Bone marrow (tissue), 2 donors: ENCODE data around the gene KCNQ2.

ENCODE experiments used
- DNase-seq, 2 donors: peaks; one replicate each; lab custom pipeline; 2025; lab: John Stamatoyannopoulos, UW

The KCNQ2 gene

DNA sequence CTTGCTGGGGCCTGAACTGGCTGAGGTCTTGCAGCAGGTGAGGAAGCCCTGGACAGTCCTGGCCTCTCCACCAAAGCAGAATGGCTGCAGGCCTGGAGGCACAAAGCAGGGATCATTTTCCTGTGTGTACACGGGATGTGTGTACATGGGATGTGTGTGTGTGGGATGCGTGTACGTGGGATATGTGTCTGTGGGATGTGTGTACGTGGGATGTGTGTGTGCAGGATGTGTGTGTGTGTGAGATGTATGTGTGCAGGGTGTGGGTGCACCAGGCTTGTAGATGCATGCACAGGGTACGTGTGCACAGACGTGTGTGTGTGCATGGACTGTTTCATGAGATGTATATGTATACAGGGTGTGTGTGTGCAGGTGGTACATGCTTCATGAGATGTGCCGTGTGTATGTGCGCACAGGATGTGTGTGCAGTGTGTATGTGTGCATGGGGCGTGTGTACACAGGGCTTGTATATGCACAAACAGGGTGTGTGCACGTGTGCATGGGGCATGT, 103.4 kb downstream of the KCNQ2 start:
- no peak for DNase-seq

DNA sequence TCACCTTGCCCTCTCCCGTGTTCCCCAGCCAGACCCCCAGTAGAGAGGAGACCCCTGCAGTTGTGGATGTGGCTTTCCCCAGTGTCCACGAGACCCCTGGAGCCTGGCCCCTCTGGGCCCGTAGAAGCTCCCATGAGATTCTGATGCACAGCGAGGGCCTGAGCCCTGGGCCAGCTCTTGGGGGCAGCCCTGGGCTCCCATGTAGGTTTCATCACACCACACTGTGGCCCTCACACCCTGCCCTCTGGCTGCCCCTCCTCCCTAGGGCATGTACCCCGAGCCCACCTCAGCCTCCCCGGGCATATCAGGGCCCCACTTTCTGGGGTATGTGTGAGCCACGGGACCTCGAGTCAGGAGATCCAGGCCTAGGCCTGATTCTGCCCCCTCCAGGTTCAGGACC, 104.3 kb downstream of the KCNQ2 start:
- no peak for DNase-seq

GRCh38 chr20:63367446-63368055, 104.9 kb downstream of the KCNQ2 start:
- DNase-seq: no peak

DNA sequence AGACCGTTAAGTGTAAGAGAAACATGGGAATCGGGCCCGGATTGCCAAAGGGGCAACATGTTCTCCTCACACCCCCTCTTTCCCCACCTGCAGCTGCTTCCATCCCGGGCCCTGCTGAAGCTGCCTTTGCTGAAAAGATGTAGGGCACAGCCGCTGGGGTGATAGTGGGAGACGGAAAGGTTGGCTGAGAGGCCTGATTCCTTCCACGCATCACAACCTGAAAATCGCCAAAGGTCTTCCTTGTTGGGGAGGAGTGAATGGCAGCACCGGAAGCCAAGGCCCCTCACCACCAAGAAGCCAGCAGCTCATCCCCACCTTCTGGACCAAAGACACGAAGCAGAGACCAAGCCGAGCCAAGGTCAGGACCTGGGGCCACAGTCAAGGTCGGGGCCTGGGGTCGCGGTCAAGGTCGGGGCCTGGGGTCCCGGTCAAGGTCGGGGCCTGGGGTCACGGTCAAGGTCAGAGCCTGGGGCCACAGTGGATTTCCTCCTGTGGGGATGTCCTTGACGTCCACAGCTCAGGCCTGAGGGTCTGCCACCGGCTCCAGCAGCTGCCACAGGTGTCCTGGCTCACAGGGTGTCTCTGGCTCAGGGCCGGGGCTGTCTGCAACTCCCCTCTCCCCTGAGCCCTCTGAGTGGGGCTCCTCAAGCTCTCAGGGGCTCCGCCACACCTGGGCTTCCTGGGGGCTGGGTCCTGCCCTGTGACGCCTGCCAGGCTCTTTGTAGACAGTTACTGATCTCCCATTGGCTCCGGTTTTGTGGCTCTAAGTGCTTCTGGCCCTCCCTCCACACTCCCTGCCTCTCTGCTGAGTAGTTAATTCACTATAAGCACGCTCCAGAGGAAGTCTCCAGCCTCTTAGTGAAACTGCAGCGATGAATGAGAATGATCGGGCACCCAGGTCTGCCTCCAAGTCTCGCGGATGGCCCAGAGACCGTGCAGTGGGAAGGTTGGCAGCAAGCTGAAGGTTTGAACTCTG, 105.8 kb downstream of the KCNQ2 start:
- DNase-seq: no peak

DNA sequence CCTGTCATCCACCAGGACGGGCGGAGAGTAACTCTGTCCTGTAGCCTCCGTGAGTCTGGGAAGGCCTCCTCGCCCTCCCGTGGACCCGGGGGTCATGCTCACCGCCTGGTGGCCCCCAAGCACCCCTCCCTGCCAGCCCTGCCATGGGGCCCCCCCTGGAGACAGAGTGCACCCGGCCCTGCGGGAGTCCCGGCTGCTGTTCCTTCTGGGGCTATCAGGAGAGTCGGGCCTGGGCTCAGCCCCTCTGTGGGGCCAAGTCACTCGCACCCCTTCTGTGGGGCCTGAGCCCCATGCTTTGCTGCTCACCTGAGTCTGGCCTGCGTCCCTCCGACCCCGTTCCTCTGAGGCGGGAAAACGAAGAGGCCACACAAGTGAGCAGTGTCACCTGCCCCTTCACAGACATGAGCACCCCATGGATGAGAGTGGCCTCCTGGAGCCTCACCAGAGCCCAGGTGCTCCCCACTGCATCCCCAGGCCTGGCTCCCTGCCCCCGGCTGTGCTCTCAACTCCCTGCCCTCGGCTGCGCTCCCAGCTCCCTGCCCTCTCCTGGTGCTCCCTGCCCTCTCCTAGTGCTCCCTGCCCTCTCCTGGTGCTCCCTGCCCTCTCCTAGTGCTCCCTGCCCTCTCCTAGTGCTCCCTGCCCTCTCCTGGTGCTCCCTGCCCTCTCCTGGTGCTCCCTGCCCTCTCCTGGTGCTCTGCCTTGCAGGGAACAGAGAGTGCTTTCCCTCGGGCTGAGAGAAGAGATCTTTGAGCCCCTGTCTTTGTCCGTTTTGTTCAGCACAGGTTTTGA, 106.7 kb downstream of the KCNQ2 start:
- no peak for DNase-seq

GRCh38 chr20:63364801-63365585, 107.5 kb downstream of the KCNQ2 start:
- no peak for DNase-seq

DNA sequence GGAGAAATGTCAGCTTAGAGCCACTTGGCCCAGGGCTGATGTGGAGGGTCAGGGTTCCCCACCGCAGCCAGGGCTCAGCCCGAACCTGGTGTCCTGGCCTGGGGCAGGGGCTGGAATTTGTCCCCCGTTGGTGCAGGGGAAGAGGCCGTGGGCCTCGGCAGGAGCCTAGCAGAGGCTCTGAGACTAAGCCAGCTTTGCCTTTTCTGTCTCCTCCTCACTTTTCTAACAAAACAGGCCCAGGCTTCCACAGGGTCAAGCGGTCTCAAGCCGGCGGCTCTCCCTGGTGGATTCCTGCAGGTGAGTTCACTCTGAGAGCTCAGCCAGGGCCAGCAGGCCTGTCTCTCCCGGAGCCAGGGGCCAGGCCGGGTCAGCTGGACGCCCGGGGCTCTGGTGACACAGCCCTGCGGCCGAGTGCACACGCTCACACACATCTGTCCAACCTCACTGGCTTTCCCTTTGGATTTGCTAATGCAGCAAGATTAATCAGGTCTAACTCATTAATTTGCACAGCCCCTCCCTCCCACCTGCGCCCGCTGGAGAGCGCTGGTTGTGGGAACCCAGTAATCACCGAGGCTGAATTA, 108.4 kb downstream of the KCNQ2 start:
- no peak for DNase-seq

- no peak for DNase-seq
Measured at GRCh38 chr20:63363013-63363957, 109.2 kb downstream of the KCNQ2 start.

DNA sequence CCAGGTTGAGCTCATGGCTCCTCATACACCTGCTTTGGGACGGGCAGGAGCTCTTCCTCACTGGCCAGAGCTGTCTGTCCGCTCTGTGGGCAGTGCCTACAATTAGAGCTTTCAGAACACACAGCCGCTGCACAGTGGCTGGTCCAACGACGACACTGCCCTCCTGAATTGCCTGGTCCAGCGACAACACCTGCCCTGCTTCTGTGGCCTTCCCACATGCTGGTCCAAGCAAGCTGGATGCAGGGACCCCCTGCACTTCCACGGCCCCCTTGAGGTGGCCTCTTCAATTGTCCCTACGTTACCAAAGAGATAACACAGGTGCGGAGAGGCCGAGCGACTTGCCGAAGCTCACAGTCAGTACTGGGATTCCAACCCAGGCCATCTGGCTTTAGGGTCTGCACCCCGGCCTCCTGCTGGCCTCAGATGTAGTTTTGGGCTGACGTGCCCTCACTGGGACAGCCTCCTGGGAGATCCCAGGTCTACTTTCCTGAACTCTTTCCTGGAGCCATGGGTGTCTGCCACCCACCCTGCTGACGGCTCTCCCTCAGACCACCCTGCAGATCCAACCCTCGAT, 109.9 kb downstream of the KCNQ2 start:
- no peak for DNase-seq

- DNase-seq: no peak
Measured at GRCh38 chr20:63361519-63362435, 110.7 kb downstream of the KCNQ2 start.

DNA sequence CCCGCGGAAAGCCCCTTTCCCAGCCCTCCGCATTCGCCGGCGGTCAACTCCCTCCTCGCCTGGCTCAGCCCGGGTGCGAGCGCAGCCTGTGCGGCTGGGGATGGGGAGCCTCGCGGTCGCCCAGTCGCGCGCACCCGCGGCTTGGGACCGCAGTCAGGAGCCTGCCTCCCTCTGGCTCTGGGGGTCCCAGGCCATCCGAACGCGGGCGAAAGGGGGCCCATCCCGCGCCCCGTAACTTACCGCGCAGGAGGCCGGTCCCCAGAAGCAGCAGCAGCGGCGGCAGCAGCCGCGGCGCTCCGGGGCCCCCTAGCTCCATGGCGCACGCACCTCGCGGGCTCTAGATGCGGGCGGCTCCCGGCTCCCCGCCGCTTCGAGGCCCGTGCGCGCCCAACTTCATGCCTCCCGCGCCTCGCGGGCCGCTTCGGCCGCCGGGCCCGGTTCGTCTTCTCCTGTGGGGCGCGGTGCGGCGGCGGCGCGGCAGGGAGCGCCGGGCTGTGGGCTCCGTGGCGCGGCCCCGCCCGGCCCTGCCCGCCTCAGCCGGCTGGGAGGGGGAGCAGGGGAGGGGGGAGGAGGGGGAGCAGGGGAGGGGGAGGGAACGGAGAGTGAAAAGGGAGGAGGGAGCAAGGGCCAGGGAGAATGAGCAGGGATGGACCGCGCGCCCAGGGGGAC, 111.5 kb downstream of the KCNQ2 start, which contains the start of gene CHRNA4:
Gene CHRNA4 (minus strand): TSS at position 500 of the 669 bp plus-strand sequence. CDS start 184 bp downstream, at position 316.
- no peak for DNase-seq

- DNase-seq: no peak
Measured at GRCh38 chr20:63359937-63360849, 112.3 kb downstream of the KCNQ2 start.

DNA sequence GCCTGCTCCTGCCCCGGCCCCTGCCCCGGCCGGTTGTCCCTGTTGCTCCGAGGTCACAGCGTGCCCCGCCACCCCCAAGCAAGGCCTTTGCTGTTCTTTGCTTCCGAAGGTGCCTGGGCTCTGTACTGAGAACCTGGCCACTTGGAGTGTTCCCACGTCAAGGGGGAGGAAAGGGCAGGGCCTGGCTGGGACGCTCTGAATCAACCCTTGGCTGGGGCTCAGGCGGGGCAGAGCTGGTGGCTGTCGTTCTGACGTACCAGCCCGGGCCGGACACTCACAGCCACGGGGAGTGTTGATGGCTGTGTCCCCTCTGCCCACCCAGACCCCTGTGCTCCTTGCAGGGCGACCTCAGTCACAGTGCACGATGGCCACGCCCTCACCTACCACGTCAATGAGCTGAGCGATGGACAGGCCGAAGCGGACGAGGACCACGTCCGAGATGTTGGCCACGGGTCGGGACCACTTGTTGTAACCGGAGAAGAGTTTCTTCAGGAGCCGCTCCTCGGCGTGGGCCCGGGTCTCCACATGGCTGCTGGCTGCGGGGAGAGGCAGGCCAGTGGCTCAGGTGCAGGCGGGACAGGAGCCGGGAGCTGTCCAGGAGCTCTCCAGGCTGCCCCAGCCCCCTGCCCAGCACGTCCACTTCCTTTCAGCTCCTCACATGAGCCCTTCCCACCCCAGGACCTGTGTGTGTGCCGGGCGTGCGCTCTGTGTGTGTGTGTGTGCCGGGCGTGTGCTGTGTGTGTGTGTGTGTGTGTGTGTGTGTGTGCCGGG, 113.1 kb downstream of the KCNQ2 start:
- DNase-seq: no peak

DNA sequence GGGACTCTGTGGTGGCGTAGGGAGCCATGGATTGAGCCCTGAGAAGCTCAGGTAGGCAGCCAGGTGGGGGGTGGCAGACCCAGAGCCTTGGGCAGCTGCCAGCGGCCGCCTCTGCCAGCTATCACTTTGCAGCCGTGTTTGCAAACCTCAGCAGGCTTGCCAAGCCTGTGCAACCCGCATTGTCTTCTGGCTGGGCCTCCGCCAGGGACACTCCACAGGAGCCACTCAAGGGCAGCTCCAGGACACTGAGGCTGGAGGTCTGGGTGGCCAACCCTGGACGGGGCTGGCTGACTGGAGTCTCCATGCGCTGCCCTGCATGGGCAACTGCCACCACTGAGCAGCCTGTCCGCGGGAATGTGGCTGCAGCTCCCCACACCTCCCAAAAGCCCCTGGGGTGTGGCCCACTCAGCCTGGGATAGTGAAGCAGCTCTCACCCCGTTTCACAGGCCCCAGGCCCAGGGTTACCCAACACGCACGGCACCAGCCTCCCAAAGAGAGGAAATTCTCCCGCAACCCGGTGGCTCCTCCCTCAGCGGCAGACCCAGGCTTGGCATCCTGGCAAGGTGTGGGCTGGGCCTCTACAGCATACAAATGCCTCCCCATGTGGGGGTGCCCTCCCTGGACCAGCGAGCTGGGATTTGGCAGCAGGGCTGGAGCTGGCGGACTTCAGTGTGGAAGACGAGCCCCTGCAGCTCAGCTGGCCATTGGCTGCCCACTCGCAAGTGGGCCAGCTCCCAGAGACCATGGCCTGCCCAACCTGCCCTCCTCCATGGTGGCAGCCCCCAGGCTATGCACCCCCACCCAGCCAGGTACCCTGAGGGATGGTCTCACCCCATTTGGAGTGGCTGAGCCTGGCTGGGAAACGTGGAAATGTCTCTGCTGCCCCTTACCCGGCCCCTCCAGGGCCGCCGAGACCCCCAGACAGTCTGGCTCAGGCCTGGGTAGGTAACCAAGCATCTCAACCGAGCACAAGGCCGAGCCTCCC, 114.2 kb downstream of the KCNQ2 start:
- DNase-seq: no peak
